Smooth muscle cell (in vitro differentiated cells): ENCODE data around the gene EVC2. TPM values are rescaled to one million over a fixed set of nuclear protein-coding genes. Genes with fewer than 3 reads are reported as not detected.

ENCODE experiments used
- DNase-seq: peaks from one replicate; lab custom pipeline; 2025; ENCODE audit not compliant: unreplicated experiment; lab: John Stamatoyannopoulos, UW
- H2AFZ ChIP-seq: fragments of 200-600 bp; sonication (generic); 2 replicates; pipeline ENCODE4 v1.6.0; 2016; ENCODE audit warnings: antibody characterized with exemption, low read depth, mild to moderate bottlenecking
- H3F3A ChIP-seq: fragments of 200-600 bp; sonication (generic); 2 replicates; pipeline ENCODE4 v1.6.0; 2017; ENCODE audit warnings: antibody characterized with exemption, low read depth
- H3K27ac ChIP-seq: fragments of 200-600 bp; sonication (generic); 2 replicates; pipeline ENCODE4 v1.5.1; 2016; ENCODE audit warnings: low read depth, mild to moderate bottlenecking
- H3K27me3 ChIP-seq: fragments of 200-600 bp; sonication (generic); 2 replicates; pipeline ENCODE4 v1.6.1; 2016; ENCODE audit warnings: low read depth, mild to moderate bottlenecking
- H3K36me3 ChIP-seq: fragments of 200-600 bp; sonication (generic); 2 replicates; pipeline ENCODE4 v1.5.1; 2016; ENCODE audit warnings: low read depth
- H3K4me1 ChIP-seq: fragments of 200-600 bp; sonication (generic); 2 replicates; pipeline ENCODE4 v1.5.1; 2016; ENCODE audit warnings: low read depth
- H3K4me2 ChIP-seq: fragments of 200-600 bp; sonication (generic); 2 replicates; pipeline ENCODE4 v1.6.0; 2016; ENCODE audit warnings: mild to moderate bottlenecking
- H3K4me3 ChIP-seq: fragments of 200-600 bp; sonication (generic); 2 replicates; pipeline ENCODE4 v1.5.1; 2016; ENCODE audit warnings: mild to moderate bottlenecking
- H3K79me2 ChIP-seq: fragments of 200-600 bp; sonication (generic); 2 replicates; pipeline ENCODE4 v1.6.0; 2016; ENCODE audit warnings: low read depth, mild to moderate bottlenecking
- H3K9ac ChIP-seq: fragments of 200-600 bp; sonication (generic); 2 replicates; pipeline ENCODE4 v1.6.0; 2016; ENCODE audit warnings: low read depth
- H3K9me3 ChIP-seq: fragments of 200-600 bp; sonication (generic); replicated peaks from 2 replicates; pipeline ENCODE4 v1.5.1; 2016; ENCODE audit warnings: low read depth
- H4K20me1 ChIP-seq: fragments of 200-600 bp; sonication (generic); 2 replicates; pipeline ENCODE4 v1.6.0; 2016; ENCODE audit warnings: low read depth
- WGBS: methylation state at CpG from one replicate; pipeline ENCODE4 v1.1.7; 2016; ENCODE audit warnings: low lambda C conversion rate; 5-methylcytosine and 5-hydroxymethylcytosine counted together
- polyA plus RNA-seq: library from polyadenylated mRNA; unstranded; fragments of >200 nt; fragmentation: Nextera tagmentation; extraction: Ambion mirVana; gene quantifications from 2 replicates; pipeline ENCODE4 v1.2.1, GENCODE V29; 2016
- total RNA-seq: library from RNA; depleted of rRNA; stranded (reverse); fragments of >200 nt; gene quantifications from 2 replicates; pipeline ENCODE4 v1.2.3, GENCODE V29; 2014
- TF ChIP-seq, protein P1 (sequence below): fragments of 200-600 bp; sonication (generic); IDR thresholded peaks from 2 replicates; pipeline ENCODE4 v1.5.1; 2017; ENCODE audit warnings: borderline replicate concordance, mild to moderate bottlenecking, antibody characterized with exemption; ENCODE audit not compliant: insufficient read depth, poor library complexity, severe bottlenecking

The EVC2 gene
- total and polyA plus RNA-seq, 2 experiments from 2014 or later, result 6.9 to 7.9 TPM

DNA sequence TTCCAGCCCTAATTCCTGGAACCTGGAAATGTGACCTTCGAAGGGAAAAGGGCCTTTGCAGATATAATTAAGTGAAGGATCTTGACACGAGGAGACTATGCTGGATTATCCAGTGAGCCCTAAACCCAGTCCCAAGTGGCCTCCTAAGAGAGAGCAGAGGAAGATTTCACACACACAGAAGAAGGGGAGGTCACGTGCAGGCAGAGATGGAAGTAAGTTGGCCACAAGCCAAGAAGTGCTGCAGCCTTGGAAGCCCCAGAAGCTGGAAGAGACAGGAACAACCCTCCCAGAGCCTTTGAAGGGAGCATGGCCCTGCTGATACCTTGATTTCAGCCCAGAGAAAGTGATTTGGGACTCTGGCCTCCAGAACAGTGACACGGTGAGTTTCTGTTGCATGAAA lies 51.9 kb downstream of the EVC2 start:
- Histone ChIP-seq H3K9me3 (peaks cover 6% of the 10 kb centered on the region), H3K4me1 (no peaks in the 10 kb centered on the region), H3F3A (no peaks in the 10 kb centered on the region), H3K4me3 (no peak overlapping the region), H3K27me3 (no peaks in the 10 kb centered on the region), H3K9ac (no peak overlapping the region), H3K27ac (no peak overlapping the region), H3K4me2 (no peak overlapping the region), H3K36me3 (peaks cover 8% of the 10 kb centered on the region), H3K79me2 (no peaks in the 10 kb centered on the region), H4K20me1 (peaks cover 7% of the 10 kb centered on the region), H2AFZ (no peak overlapping the region)
- WGBS, result 93% methylated on average over 4 of the region's 4 CpGs
- TF ChIP-seq, protein P1, sequence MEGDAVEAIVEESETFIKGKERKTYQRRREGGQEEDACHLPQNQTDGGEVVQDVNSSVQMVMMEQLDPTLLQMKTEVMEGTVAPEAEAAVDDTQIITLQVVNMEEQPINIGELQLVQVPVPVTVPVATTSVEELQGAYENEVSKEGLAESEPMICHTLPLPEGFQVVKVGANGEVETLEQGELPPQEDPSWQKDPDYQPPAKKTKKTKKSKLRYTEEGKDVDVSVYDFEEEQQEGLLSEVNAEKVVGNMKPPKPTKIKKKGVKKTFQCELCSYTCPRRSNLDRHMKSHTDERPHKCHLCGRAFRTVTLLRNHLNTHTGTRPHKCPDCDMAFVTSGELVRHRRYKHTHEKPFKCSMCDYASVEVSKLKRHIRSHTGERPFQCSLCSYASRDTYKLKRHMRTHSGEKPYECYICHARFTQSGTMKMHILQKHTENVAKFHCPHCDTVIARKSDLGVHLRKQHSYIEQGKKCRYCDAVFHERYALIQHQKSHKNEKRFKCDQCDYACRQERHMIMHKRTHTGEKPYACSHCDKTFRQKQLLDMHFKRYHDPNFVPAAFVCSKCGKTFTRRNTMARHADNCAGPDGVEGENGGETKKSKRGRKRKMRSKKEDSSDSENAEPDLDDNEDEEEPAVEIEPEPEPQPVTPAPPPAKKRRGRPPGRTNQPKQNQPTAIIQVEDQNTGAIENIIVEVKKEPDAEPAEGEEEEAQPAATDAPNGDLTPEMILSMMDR, result no peak
- DNase-seq, result no peak

DNA sequence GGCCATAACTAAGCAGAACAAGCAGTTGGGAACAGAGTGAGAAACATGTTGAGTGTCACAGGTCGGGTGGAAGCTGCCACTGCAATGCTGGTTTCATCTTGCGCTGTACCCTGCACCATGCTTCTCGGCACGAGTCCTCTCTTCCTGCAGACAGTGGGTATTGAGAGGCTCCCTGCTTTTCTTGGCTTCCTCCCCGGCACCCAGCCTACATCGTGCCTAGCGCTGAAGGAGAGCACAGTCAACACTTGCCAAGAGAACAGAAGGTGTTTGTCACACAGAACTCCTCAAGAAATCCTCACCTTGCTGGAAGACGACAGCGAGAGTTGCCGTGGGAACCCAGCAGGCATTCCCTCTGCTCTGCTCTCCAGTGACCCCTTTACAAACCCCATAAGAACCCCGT lies 53.6 kb downstream of the EVC2 start:
- DNase-seq, result no peak
- Histone ChIP-seq H3K9me3 (no peaks in the 10 kb centered on the region), H3F3A (no peaks in the 10 kb centered on the region), H3K27me3 (no peaks in the 10 kb centered on the region), H3K36me3 (no peaks in the 10 kb centered on the region), H2AFZ (no peak overlapping the region), H3K4me3 (no peak overlapping the region), H3K79me2 (no peaks in the 10 kb centered on the region), H3K4me2 (no peak overlapping the region), H3K9ac (no peak overlapping the region), H4K20me1 (peaks cover 7% of the 10 kb centered on the region), H3K27ac (no peak overlapping the region), H3K4me1 (no peaks in the 10 kb centered on the region)
- WGBS, result 93% methylated on average over 11 of the region's 11 CpGs
- TF ChIP-seq, protein P1, result no peak

DNA sequence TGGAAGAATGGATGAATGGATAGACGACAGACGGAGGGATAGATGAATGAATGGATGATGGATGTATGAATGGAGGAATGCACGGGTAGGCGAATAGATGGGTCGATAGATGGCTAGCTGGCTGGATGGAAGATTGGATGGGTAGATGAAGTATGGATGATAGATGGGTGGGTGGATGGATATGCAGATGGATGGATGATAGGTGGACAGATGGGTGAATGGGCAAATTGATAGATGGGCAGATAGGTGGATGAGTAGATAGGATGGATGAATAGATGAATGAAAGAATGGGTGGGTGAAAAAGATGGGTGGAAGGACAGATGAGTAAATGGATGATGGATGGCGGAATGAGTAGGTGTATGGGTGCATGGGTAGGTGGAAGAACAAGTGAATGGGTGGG lies 57.3 kb downstream of the EVC2 start:
- H3K4me2 ChIP-seq, result no peak overlapping the region
- no peaks in the 10 kb centered on the region for H4K20me1 ChIP-seq
- no peaks in the 10 kb centered on the region for H3K36me3 ChIP-seq
- H3K9ac ChIP-seq, result no peak overlapping the region
- H2AFZ ChIP-seq, result no peak overlapping the region
- no peak overlapping the region for H3K27ac ChIP-seq
- DNase-seq, result no peak
- WGBS, result 95% methylated on average over 6 of the region's 6 CpGs
- no peaks in the 10 kb centered on the region for H3K4me1 ChIP-seq
- no peaks in the 10 kb centered on the region for H3K27me3 ChIP-seq
- no peaks in the 10 kb centered on the region for H3F3A ChIP-seq
- TF ChIP-seq, protein P1, result no peak
- H3K9me3 ChIP-seq, result no peaks in the 10 kb centered on the region
- H3K4me3 ChIP-seq, result no peak overlapping the region
- H3K79me2 ChIP-seq, result no peaks in the 10 kb centered on the region

DNA sequence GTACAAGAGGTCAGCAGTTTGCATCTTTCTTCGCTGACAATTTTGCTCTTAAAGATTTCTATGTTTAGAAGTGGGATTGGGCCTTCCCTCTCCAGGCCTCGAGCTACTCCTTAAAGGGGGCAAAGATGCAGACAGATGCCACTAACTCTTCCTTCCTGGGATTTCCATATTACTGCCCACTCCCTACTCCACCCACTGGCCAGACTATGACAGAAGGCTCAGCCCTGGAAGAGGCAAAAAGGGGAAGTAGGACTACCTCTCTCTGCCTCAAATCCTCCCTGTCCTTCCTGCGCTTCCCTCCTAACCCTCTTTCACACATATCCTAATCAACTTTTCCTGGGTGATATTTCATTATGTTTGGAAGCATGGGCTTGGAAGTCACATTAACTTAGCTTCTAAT lies 58.3 kb downstream of the EVC2 start:
- no peaks in the 10 kb centered on the region for H3K27me3 ChIP-seq
- H3K4me1 ChIP-seq, result no peaks in the 10 kb centered on the region
- H3K36me3 ChIP-seq, result no peaks in the 10 kb centered on the region
- no peak overlapping the region for H3K9ac ChIP-seq
- H3F3A ChIP-seq, result no peaks in the 10 kb centered on the region
- H3K27ac ChIP-seq, result no peak overlapping the region
- H3K4me2 ChIP-seq, result no peak overlapping the region
- no peaks in the 10 kb centered on the region for H4K20me1 ChIP-seq
- no peak for DNase-seq
- WGBS, result 95% methylated on average over 3 of the region's 3 CpGs
- TF ChIP-seq, protein P1, result no peak
- H2AFZ ChIP-seq, result no peak overlapping the region
- no peak overlapping the region for H3K4me3 ChIP-seq
- no peaks in the 10 kb centered on the region for H3K9me3 ChIP-seq
- no peaks in the 10 kb centered on the region for H3K79me2 ChIP-seq
